H9 (cell line): Measurements from ENCODE around the gene PTPN2. TPM values are rescaled to one million over a fixed set of nuclear protein-coding genes. Genes with fewer than 3 reads are reported as not detected.

Experiments used
- DNase-seq: peaks from one replicate; pipeline ENCODE4 v3.0.0-alpha.2; 2017
- H2AFZ ChIP-seq: one replicate; pipeline ENCODE4 v1.6.1; 2013; ENCODE audit warnings: mild to moderate bottlenecking, low read length, control low read depth, moderate library complexity
- H2AK5ac ChIP-seq: 2 replicates; pipeline ENCODE4 v1.6.1; 2013; ENCODE audit warnings: low read length, control low read depth, mixed read lengths; ENCODE audit not compliant: insufficient read length
- H2BK120ac ChIP-seq: one replicate; pipeline ENCODE4 v1.6.1; 2013; ENCODE audit warnings: low read depth, mild to moderate bottlenecking, low read length, control low read depth, inconsistent platforms; ENCODE audit not compliant: poor library complexity, severe bottlenecking
- H2BK12ac ChIP-seq: 2 replicates; pipeline ENCODE4 v1.6.1; 2013; ENCODE audit warnings: low read length, control low read depth, mixed read lengths, low read depth; ENCODE audit not compliant: insufficient read length
- H2BK15ac ChIP-seq: 2 replicates; pipeline ENCODE4 v1.6.1; 2013; ENCODE audit warnings: low read depth, low read length, control low read depth
- H2BK20ac ChIP-seq: one replicate; pipeline ENCODE4 v1.6.1; 2013; ENCODE audit warnings: low read depth, mild to moderate bottlenecking, low read length, control low read depth, inconsistent platforms; ENCODE audit not compliant: poor library complexity, severe bottlenecking
- H2BK5ac ChIP-seq: 2 replicates; pipeline ENCODE4 v1.6.1; 2013; ENCODE audit warnings: low read length, control low read depth, mixed read lengths; ENCODE audit not compliant: insufficient read length
- H3K14ac ChIP-seq: 2 replicates; pipeline ENCODE4 v1.6.1; 2013; ENCODE audit warnings: low read length, control low read depth; ENCODE audit not compliant: insufficient read depth
- H3K18ac ChIP-seq: 2 replicates; pipeline ENCODE4 v1.6.1; 2013; ENCODE audit warnings: low read depth, mild to moderate bottlenecking, mixed read lengths, low read length, control low read depth; ENCODE audit not compliant: insufficient read length
- H3K23ac ChIP-seq: 2 replicates; pipeline ENCODE4 v1.6.1; 2013; ENCODE audit warnings: low read length, control low read depth, mixed read lengths, low read depth; ENCODE audit not compliant: insufficient read length
- H3K23me2 ChIP-seq: 2 replicates; pipeline ENCODE4 v1.6.1; 2013; ENCODE audit warnings: low read depth, mild to moderate bottlenecking, mixed read lengths, low read length, control low read depth; ENCODE audit not compliant: insufficient read length, poor library complexity, severe bottlenecking
- H3K27ac ChIP-seq: 2 replicates; pipeline ENCODE4 v1.5.1; 2013; ENCODE audit warnings: low read length, control low read depth, mixed read lengths, low read depth; ENCODE audit not compliant: insufficient read length
- H3K27me3 ChIP-seq: 2 replicates; pipeline ENCODE4 v1.6.1; 2013; ENCODE audit warnings: low read length, control low read depth, inconsistent platforms; ENCODE audit not compliant: insufficient read depth
- H3K4ac ChIP-seq: 2 replicates; pipeline ENCODE4 v1.6.1; 2013; ENCODE audit warnings: low read depth, mild to moderate bottlenecking, control low read depth, inconsistent platforms, low read length, moderate library complexity
- H3K4me1 ChIP-seq: 2 replicates; pipeline ENCODE4 v1.6.1; 2013; ENCODE audit warnings: low read length, control low read depth, inconsistent platforms; ENCODE audit not compliant: insufficient read depth
- H3K4me2 ChIP-seq: 2 replicates; pipeline ENCODE4 v1.6.1; 2013; ENCODE audit warnings: low read length, control low read depth, mixed read lengths; ENCODE audit not compliant: insufficient read length, insufficient read depth
- H3K56ac ChIP-seq: 2 replicates; pipeline ENCODE4 v1.6.1; 2013; ENCODE audit warnings: low read depth, mild to moderate bottlenecking, mixed read lengths, low read length, control low read depth; ENCODE audit not compliant: insufficient read length
- H3K79me1 ChIP-seq: 2 replicates; pipeline ENCODE4 v1.6.1; 2013; ENCODE audit warnings: low read depth, mild to moderate bottlenecking, moderate library complexity, low read length, control low read depth, inconsistent platforms; ENCODE audit not compliant: insufficient read depth, poor library complexity, severe bottlenecking
- H3K79me2 ChIP-seq: 2 replicates; pipeline ENCODE4 v1.6.1; 2013; ENCODE audit warnings: low read length, control low read depth, inconsistent platforms; ENCODE audit not compliant: insufficient read depth
- H3K9ac ChIP-seq: 2 replicates; pipeline ENCODE4 v1.6.1; 2013; ENCODE audit warnings: low read length, control low read depth, mixed read lengths; ENCODE audit not compliant: insufficient read length; ENCODE audit errors: extremely low read depth
- H3K9me3 ChIP-seq: one replicate; pipeline ENCODE4 v1.6.1; 2013; ENCODE audit warnings: low read depth, low read length, inconsistent platforms; ENCODE audit not compliant: control insufficient read depth
- H3T11ph ChIP-seq: one replicate; pipeline ENCODE4 v1.6.1; 2013; ENCODE audit warnings: mild to moderate bottlenecking, low read length, control low read depth, inconsistent platforms
- H4K20me1 ChIP-seq: one replicate; pipeline ENCODE4 v1.6.1; 2013; ENCODE audit not compliant: control insufficient read depth, insufficient read length, insufficient read depth
- H4K5ac ChIP-seq: 2 replicates; pipeline ENCODE4 v1.6.1; 2013; ENCODE audit warnings: low read depth, mild to moderate bottlenecking, mixed read lengths, low read length, control low read depth; ENCODE audit not compliant: insufficient read length
- H4K8ac ChIP-seq: replicated peaks from 2 replicates; pipeline ENCODE4 v1.6.1; 2013; ENCODE audit warnings: low read length, control low read depth, mixed read lengths, low read depth; ENCODE audit not compliant: insufficient read length
- H4K91ac ChIP-seq: 2 replicates; pipeline ENCODE4 v1.6.1; 2013; ENCODE audit warnings: low read depth, mild to moderate bottlenecking, moderate library complexity, mixed read lengths, low read length, control low read depth; ENCODE audit not compliant: insufficient read length
- H3K27ac Mint-ChIP-seq, 3 experiments: 2 replicates in 2 of 3; 3 replicates in 1 of 3; pipeline ENCODE4 v1.8.0; 2020 to 2021; ENCODE audit warnings: mixed read lengths in 3 of 3, mild to moderate bottlenecking in 1 of 3, moderate library complexity in 1 of 3
- H3K27me3 Mint-ChIP-seq: 2 replicates; pipeline ENCODE4 v1.8.0; 2021; ENCODE audit warnings: low read depth, mild to moderate bottlenecking, moderate library complexity, mixed read lengths
- H3K36me3 Mint-ChIP-seq, 3 experiments: 2 replicates in 2 of 3; 3 replicates in 1 of 3; pipeline ENCODE4 v1.8.0; 2020 to 2021; ENCODE audit warnings: low read depth in 3 of 3, mixed read lengths in 3 of 3; ENCODE audit not compliant: insufficient read depth in 1 of 3
- H3K4me1 Mint-ChIP-seq, 2 experiments: 2 replicates each; pipeline ENCODE4 v1.8.0; 2020; ENCODE audit warnings: mixed read lengths in 2 of 2
- H3K4me3 Mint-ChIP-seq, 2 experiments: 2 replicates in 1 of 2; 3 replicates in 1 of 2; pipeline ENCODE4 v1.8.0; 2020 to 2021; ENCODE audit warnings: mild to moderate bottlenecking in 2 of 2, mixed read lengths in 2 of 2, moderate library complexity in 1 of 2
- H3K9me3 Mint-ChIP-seq, 2 experiments: 2 replicates in 1 of 2; 3 replicates in 1 of 2; pipeline ENCODE4 v1.8.0; 2020; ENCODE audit warnings: mild to moderate bottlenecking in 2 of 2, mixed read lengths in 2 of 2, moderate library complexity in 1 of 2
- CTCF ChIP-seq: fragments of 200-600 bp; sonication (generic); conservative IDR thresholded peaks from 3 replicates; pipeline ENCODE4 v1.8.0; 2021; ENCODE audit warnings: antibody characterized with exemption, mild to moderate bottlenecking
- WGBS: extraction: QIAGEN DNeasy Blood & Tissue Kit; methylation state at CpG from one replicate; pipeline ENCODE4 v1.1.7; 2013; ENCODE audit warnings: missing lambda C conversion rate, low lambda C conversion rate, mixed read lengths; ENCODE audit not compliant: insufficient read length; ENCODE audit errors: extremely low coverage; 5-methylcytosine and 5-hydroxymethylcytosine counted together
- total RNA-seq: library from RNA; stranded (reverse); gene quantifications from 2 replicates; pipeline ENCODE4 v1.2.1, GENCODE V29; 2021

The PTPN2 gene
- total RNA-seq, 1 experiment from 2014 or later, result 48.7 TPM

DNA sequence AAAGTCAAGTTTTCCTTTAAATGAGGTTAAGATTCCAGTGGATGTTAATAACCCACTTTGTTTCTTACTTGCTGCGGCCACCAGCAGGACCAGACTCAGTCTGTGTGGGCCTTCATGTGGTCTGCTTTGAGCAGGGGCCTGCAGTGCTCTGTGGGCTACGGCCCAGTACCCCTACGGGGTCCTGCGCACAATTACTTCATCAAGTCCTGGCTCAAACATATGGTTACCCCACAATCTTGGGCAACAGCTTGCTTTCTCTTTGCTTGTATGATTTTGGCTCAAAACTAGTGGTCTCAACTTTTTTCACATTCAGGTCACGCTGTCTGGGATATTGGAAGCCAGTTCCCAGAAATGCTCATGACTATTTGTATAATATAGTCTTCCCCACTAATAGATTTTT, 64.2 kb downstream of the PTPN2 start:
- no peaks in the 10 kb centered on the region for H3K79me2 ChIP-seq
- no peaks in the 10 kb centered on the region for H3K9me3 Mint-ChIP-seq
- 0 out of 2 replicates have a peak overlapping the region, but pooled peaks have one; percentile 80 for H2BK15ac ChIP-seq
- WGBS, result no CpG with 5 or more reads among the region's 5 CpGs
- no peaks in the 10 kb centered on the region for H4K20me1 ChIP-seq
- H3T11ph ChIP-seq, result no peak overlapping the region
- H3K23me2 ChIP-seq, result no peaks in the 10 kb centered on the region
- no peaks in the 10 kb centered on the region for H3K27me3 ChIP-seq
- no peak overlapping the region for H3K56ac ChIP-seq
- no peak overlapping the region for H2BK12ac ChIP-seq
- no peak overlapping the region for H4K91ac ChIP-seq
- H3K4me3 Mint-ChIP-seq, result no peak overlapping the region
- H3K23ac ChIP-seq, result no peak overlapping the region
- H3K4ac ChIP-seq, result no peak overlapping the region
- H2BK20ac ChIP-seq, result no peak overlapping the region
- H3K27me3 Mint-ChIP-seq, result no peaks in the 10 kb centered on the region
- H2AK5ac ChIP-seq, result no peak overlapping the region
- H2BK5ac ChIP-seq, result no peak overlapping the region
- no peak for DNase-seq
- peaks cover 6% of the 10 kb centered on the region; the same call in 1 of the 2 replicates for H3K4me1 ChIP-seq
- TF ChIP-seq CTCF, result no peak
- H4K8ac ChIP-seq, result no peak overlapping the region
- no peak overlapping the region for H3K9ac ChIP-seq
- H3K14ac ChIP-seq, result no peak overlapping the region
- peaks cover 33 to 36% of the 10 kb centered on the region in 2 experiments for H3K4me1 Mint-ChIP-seq
- no peak overlapping the region for H2AFZ ChIP-seq
- H3K27ac Mint-ChIP-seq, result peak overlapping the region in 1 of 3 experiments; percentile 50; a peak in 2 of 7 replicates
- H3K79me1 ChIP-seq, result peaks cover 2% of the 10 kb centered on the region
- no peak overlapping the region for H4K5ac ChIP-seq
- no peak overlapping the region for H2BK120ac ChIP-seq
- H3K18ac ChIP-seq, result no peak overlapping the region
- H3K36me3 Mint-ChIP-seq, result peaks cover 8 to 35% (median 31%) of the 10 kb centered on the region in 3 experiments; a peak in 6 of 7 replicates
- no peak overlapping the region for H3K4me2 ChIP-seq
- no peaks in the 10 kb centered on the region for H3K9me3 ChIP-seq
- H3K27ac ChIP-seq, result no peak overlapping the region
